KMS-11 (cell line): Measurements from ENCODE around the gene GJA9.
"Not testable (repeated sequence)": the region's sequence is repeated elsewhere in the genome, so short reads cannot be mapped to it uniquely, and the experiment has no call there.

ENCODE experiments used
- H2AFZ ChIP-seq: fragments of 200-600 bp; sonication (generic); 2 replicates; pipeline ENCODE4 v1.6.1; 2016; ENCODE audit warnings: antibody characterized with exemption, mixed run types, low read depth
- H3K27ac ChIP-seq: fragments of 200-600 bp; sonication (generic); 2 replicates; pipeline ENCODE4 v1.6.1; 2016; ENCODE audit warnings: mild to moderate bottlenecking, mixed run types
- H3K27me3 ChIP-seq: fragments of 200-600 bp; sonication (generic); 2 replicates; pipeline ENCODE4 v1.6.1; 2017; ENCODE audit warnings: mild to moderate bottlenecking, low read depth, mixed run types, moderate library complexity; ENCODE audit not compliant: insufficient read depth
- H3K36me3 ChIP-seq: fragments of 200-600 bp; sonication (generic); 2 replicates; pipeline ENCODE4 v1.6.1; 2017; ENCODE audit warnings: mild to moderate bottlenecking, mixed run types; ENCODE audit not compliant: insufficient read depth
- H3K4me1 ChIP-seq: fragments of 200-600 bp; sonication (generic); 2 replicates; pipeline ENCODE4 v1.6.1; 2016; ENCODE audit warnings: mild to moderate bottlenecking, low read depth, mixed run types; ENCODE audit not compliant: poor library complexity, severe bottlenecking
- H3K4me2 ChIP-seq: fragments of 200-600 bp; sonication (generic); 2 replicates; pipeline ENCODE4 v1.7.0; 2016; ENCODE audit warnings: mild to moderate bottlenecking, mixed run types
- H3K4me3 ChIP-seq: fragments of 200-600 bp; sonication (generic); IDR thresholded peaks from 2 replicates; pipeline ENCODE4 v1.6.1; 2017; ENCODE audit warnings: low read depth, low read length, mixed read lengths; ENCODE audit not compliant: insufficient read depth
- H3K79me2 ChIP-seq: fragments of 200-600 bp; sonication (generic); 2 replicates; pipeline ENCODE4 v1.6.1; 2016; ENCODE audit warnings: low read depth, mixed run types; ENCODE audit not compliant: insufficient read depth
- H3K9ac ChIP-seq: fragments of 200-600 bp; sonication (generic); 2 replicates; pipeline ENCODE4 v1.6.1; 2016; ENCODE audit warnings: mild to moderate bottlenecking, mixed run types
- H4K20me1 ChIP-seq: fragments of 200-600 bp; sonication (generic); 2 replicates; pipeline ENCODE4 v1.6.1; 2016; ENCODE audit warnings: mild to moderate bottlenecking, mixed run types; ENCODE audit not compliant: insufficient read depth
- TF ChIP-seq, protein P1 (sequence below): fragments of 200-600 bp; sonication (generic); conservative IDR thresholded peaks from 2 replicates; pipeline ENCODE4 v1.6.1; 2017; ENCODE audit warnings: low read depth, mild to moderate bottlenecking, antibody characterized with exemption, low read length, moderate library complexity, mixed read lengths

Gene GJA9

DNA sequence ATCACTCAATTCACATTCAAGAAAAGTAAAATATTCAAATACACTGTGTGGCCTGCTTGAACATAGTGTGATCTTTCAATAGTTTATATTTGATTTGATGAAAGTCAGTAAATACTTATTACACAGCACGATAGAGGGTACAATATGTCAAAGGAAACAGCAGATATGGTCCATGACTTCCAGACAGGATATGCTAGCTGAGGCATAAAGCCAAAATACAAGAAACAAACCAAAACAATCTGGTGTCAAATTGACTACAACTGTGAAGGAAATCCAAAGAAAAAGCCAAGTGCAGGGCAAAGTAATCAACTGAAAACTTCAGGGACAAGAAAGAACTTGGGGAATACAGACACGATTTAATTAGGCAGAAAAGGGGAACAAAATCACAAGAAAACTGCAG is 41.1 kb downstream of the GJA9 start:
- TF ChIP-seq, protein P1, sequence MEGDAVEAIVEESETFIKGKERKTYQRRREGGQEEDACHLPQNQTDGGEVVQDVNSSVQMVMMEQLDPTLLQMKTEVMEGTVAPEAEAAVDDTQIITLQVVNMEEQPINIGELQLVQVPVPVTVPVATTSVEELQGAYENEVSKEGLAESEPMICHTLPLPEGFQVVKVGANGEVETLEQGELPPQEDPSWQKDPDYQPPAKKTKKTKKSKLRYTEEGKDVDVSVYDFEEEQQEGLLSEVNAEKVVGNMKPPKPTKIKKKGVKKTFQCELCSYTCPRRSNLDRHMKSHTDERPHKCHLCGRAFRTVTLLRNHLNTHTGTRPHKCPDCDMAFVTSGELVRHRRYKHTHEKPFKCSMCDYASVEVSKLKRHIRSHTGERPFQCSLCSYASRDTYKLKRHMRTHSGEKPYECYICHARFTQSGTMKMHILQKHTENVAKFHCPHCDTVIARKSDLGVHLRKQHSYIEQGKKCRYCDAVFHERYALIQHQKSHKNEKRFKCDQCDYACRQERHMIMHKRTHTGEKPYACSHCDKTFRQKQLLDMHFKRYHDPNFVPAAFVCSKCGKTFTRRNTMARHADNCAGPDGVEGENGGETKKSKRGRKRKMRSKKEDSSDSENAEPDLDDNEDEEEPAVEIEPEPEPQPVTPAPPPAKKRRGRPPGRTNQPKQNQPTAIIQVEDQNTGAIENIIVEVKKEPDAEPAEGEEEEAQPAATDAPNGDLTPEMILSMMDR = no peak
- H4K20me1 ChIP-seq = no peaks in the 10 kb centered on the region
- no peaks in the 10 kb centered on the region for H3K27me3 ChIP-seq
- H3K4me3 ChIP-seq = no peak overlapping the region
- H3K4me1 ChIP-seq = no peaks in the 10 kb centered on the region
- H3K9ac ChIP-seq = no peak overlapping the region
- no peaks in the 10 kb centered on the region for H3K79me2 ChIP-seq
- no peak overlapping the region for H3K4me2 ChIP-seq
- no peak overlapping the region for H3K27ac ChIP-seq
- no peak overlapping the region for H2AFZ ChIP-seq
- no peaks in the 10 kb centered on the region for H3K36me3 ChIP-seq

DNA sequence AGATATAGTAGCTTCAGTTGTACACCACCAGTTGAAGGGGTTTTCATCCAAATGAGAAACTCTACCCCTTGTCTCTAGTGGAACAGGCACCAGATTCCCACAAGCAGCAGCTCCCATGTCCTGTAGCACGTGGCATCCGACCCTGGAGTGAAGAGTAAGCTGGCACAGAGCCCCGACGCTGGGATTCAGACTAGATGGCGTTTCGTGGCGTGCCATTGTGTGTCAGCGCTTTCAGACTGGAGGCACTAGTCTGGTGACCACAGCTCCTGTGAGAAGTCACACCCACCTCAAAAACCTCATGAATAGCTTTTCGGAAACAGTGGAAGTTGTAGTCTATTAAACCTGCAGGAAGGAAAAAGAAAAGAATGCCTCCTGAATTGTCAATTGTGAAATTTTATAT is 42.0 kb downstream of the GJA9 start:
- no peak overlapping the region for H3K4me2 ChIP-seq
- no peaks in the 10 kb centered on the region for H3K27me3 ChIP-seq
- no peaks in the 10 kb centered on the region for H3K36me3 ChIP-seq
- TF ChIP-seq, protein P1 = no peak
- H3K4me1 ChIP-seq = no peaks in the 10 kb centered on the region
- no peak overlapping the region for H3K27ac ChIP-seq
- H4K20me1 ChIP-seq = no peaks in the 10 kb centered on the region
- no peak overlapping the region for H3K4me3 ChIP-seq
- no peaks in the 10 kb centered on the region for H3K79me2 ChIP-seq
- H2AFZ ChIP-seq = no peak overlapping the region
- H3K9ac ChIP-seq = no peak overlapping the region

DNA sequence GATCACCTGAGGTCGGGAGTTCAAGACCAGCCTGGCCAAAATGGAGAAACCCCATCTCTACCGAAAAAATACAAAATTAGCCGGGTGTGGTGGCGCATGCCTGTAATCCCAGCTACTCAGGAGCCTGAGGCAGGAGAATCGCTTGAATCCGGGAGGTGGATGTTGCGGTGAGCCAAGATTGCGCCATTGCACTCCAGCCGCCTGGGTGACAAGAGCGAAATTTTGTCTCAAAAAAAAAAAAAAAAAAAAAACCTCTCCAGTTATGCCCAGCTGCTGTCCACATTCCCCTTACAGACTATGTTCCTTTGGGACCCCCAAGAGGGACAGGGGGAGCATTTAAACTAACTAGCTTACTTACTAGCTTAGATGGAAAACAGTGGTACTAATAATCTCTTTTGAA is 45.1 kb downstream of the GJA9 start:
- not testable (repeated sequence) for H3K4me3 ChIP-seq, H3K4me2 ChIP-seq, H3K9ac ChIP-seq, H3K79me2 ChIP-seq, H3K27me3 ChIP-seq, H3K36me3 ChIP-seq, H4K20me1 ChIP-seq, H3K4me1 ChIP-seq, H3K27ac ChIP-seq, H2AFZ ChIP-seq

DNA sequence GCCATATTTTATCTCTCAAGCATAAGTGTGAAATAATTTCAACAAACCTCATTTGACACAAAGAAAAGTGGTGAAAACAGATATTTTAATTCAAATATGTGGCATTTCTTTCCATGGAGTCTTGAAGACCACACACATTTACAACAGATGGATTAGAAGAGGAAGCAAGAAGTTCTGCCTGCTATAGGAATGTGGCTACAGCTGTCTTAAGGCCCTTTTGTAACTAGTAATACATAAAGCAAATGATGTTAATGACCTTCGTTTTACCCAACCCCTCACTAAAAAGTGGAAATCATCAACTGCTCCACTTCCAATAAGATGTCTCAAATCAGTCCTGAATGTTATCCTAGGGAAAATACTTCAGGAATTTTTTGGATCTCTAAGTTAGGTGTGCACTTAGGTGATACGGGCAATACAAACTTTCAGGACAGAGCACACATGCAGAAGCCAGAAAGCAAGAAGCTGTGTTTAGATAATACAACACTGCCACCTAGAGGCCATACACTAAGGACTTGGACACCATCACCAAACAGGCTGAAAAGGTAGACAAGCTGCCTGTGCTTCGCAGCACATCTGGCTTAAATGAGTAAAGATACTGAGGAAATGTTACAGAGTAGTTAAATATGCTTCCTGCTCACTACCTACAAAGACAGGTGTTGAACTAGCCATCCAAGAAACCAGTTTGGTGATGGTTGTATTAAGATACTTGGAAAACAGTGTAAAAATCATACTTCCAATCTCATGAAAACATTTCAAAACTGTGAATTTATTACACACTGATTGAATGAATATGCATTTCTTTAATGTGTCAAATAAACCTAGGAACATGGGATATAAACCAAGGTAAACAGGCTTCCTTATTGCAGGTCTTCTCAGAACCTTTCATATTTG is 46.2 kb downstream of the GJA9 start:
- no peaks in the 10 kb centered on the region for H4K20me1 ChIP-seq
- no peak overlapping the region for H3K9ac ChIP-seq
- no peaks in the 10 kb centered on the region for H3K4me1 ChIP-seq
- no peak overlapping the region for H2AFZ ChIP-seq
- TF ChIP-seq, protein P1 = peak; percentile 87
- no peaks in the 10 kb centered on the region for H3K79me2 ChIP-seq
- no peaks in the 10 kb centered on the region for H3K36me3 ChIP-seq
- no peak overlapping the region for H3K27ac ChIP-seq
- no peak overlapping the region for H3K4me3 ChIP-seq
- H3K27me3 ChIP-seq = no peaks in the 10 kb centered on the region
- H3K4me2 ChIP-seq = no peak overlapping the region

DNA sequence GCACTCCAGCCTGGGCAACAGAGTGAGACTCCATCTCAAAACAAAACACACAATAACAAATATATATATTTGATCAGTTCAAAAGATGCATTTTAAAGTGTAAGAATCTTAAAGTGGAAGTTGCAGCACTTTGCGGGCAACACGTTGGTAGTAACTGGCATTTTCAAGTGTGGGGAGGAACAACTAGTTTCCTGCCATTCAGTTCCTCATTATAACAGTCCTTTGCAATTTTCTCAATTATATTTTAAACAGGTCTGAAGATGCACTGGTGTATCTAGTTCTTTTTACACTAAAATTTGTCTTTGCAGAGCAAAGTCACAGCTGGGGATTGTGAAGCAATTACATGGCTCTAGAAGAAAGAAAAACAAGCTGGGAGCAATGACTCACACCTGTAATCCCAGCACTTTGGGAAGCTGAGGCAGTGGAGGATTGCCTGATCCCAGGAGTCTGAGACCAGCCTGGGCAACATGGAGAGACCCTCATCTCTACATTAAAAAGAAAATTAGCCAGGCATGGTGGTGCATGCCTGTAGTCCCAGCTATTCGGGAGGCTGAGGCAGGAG is 47.1 kb downstream of the GJA9 start:
- no peak overlapping the region for H2AFZ ChIP-seq
- no peak overlapping the region for H3K27ac ChIP-seq
- no peaks in the 10 kb centered on the region for H4K20me1 ChIP-seq
- no peaks in the 10 kb centered on the region for H3K79me2 ChIP-seq
- H3K9ac ChIP-seq = no peak overlapping the region
- H3K36me3 ChIP-seq = no peaks in the 10 kb centered on the region
- no peaks in the 10 kb centered on the region for H3K4me1 ChIP-seq
- TF ChIP-seq, protein P1 = no peak
- no peaks in the 10 kb centered on the region for H3K27me3 ChIP-seq
- H3K4me2 ChIP-seq = no peak overlapping the region
- no peak overlapping the region for H3K4me3 ChIP-seq
